Muscle layer of colon (tissue), 2 donors: Measurements from ENCODE around the gene LNP1.
"Not testable (repeated sequence)": the region's sequence is repeated elsewhere in the genome, so short reads cannot be mapped to it uniquely, and the experiment has no call there.

ENCODE experiments used
- H3K27ac ChIP-seq: one replicate; pipeline ENCODE4 v1.7.0; 2013; ENCODE audit warnings: low read depth, mild to moderate bottlenecking, low read length, moderate library complexity
- H3K27me3 ChIP-seq, 2 donors: one replicate each; pipeline ENCODE4 v1.7.0; 2013; ENCODE audit warnings: low read length in 2 of 2, mild to moderate bottlenecking in 2 of 2; ENCODE audit not compliant: insufficient read depth in 2 of 2, control insufficient read depth in 1 of 2
- H3K36me3 ChIP-seq: one replicate; pipeline ENCODE4 v1.7.0; 2013; ENCODE audit warnings: mild to moderate bottlenecking, low read length; ENCODE audit not compliant: insufficient read depth
- H3K4me1 ChIP-seq: one replicate; pipeline ENCODE4 v1.7.0; 2013; ENCODE audit warnings: mild to moderate bottlenecking, low read length; ENCODE audit not compliant: insufficient read depth
- H3K4me3 ChIP-seq, 2 donors: one replicate each; pipeline ENCODE4 v1.7.0; 2013; ENCODE audit warnings: low read length in 2 of 2, low read depth in 1 of 2, mild to moderate bottlenecking in 1 of 2, moderate library complexity in 1 of 2
- H3K9ac ChIP-seq: one replicate; pipeline ENCODE4 v1.7.0; 2013; ENCODE audit warnings: low read length
- H3K9me3 ChIP-seq: one replicate; pipeline ENCODE4 v1.7.0; 2013; ENCODE audit warnings: mild to moderate bottlenecking, low read length
- donor health status: abdominal sarcoma.
- donor health status: Adenocarcinoma of cecum.

The LNP1 gene

GRCh38 chr3:100463646-100464155 is 62.4 kb downstream of the LNP1 start:
- Histone ChIP-seq H3K27ac (no peak overlapping the region), H3K9me3 (no peaks in the 10 kb centered on the region), H3K9ac (no peak overlapping the region), H3K36me3 (no peaks in the 10 kb centered on the region), H3K4me1 (no peaks in the 10 kb centered on the region), H3K4me3 (no peak overlapping the region), H3K27me3 (no peaks in the 10 kb centered on the region)

- Histone ChIP-seq H3K4me3 (no peak overlapping the region), H3K9me3 (no peaks in the 10 kb centered on the region), H3K9ac (no peak overlapping the region), H3K27me3 (no peaks in the 10 kb centered on the region), H3K27ac (no peak overlapping the region), H3K36me3 (no peaks in the 10 kb centered on the region), H3K4me1 (no peaks in the 10 kb centered on the region)
Observed at GRCh38 chr3:100465892-100466777, 64.8 kb downstream of the LNP1 start.

- H3K27me3 ChIP-seq = no peaks in the 10 kb centered on the region
- no peak overlapping the region for H3K9ac ChIP-seq
- H3K4me1 ChIP-seq = no peaks in the 10 kb centered on the region
- H3K36me3 ChIP-seq = no peaks in the 10 kb centered on the region
- no peaks in the 10 kb centered on the region for H3K9me3 ChIP-seq
- no peak overlapping the region for H3K4me3 ChIP-seq
- H3K27ac ChIP-seq = no peak overlapping the region
Observed at GRCh38 chr3:100467133-100467532, 65.8 kb downstream of the LNP1 start.

- H3K4me1 ChIP-seq = no peaks in the 10 kb centered on the region
- H3K4me3 ChIP-seq = no peak overlapping the region
- H3K9ac ChIP-seq = no peak overlapping the region
Observed at GRCh38 chr3:100468676-100469075, 67.3 kb downstream of the LNP1 start.

GRCh38 chr3:100470951-100471350 is 69.6 kb downstream of the LNP1 start:
- H3K27ac ChIP-seq = no peak overlapping the region

More at GRCh38 chr3:100468676-100469075, 67.3 kb downstream of the LNP1 start:
- Histone ChIP-seq H3K36me3 (no peaks in the 10 kb centered on the region), H3K9me3 (no peaks in the 10 kb centered on the region), H3K27me3 (no peaks in the 10 kb centered on the region), H3K27ac (no peak overlapping the region)

GRCh38 chr3:100471444-100471843 is 70.1 kb downstream of the LNP1 start:
- Histone ChIP-seq H3K4me1 (no peaks in the 10 kb centered on the region), H3K9me3 (no peaks in the 10 kb centered on the region), H3K27ac (no peak overlapping the region), H3K4me3 (no peak overlapping the region), H3K36me3 (no peaks in the 10 kb centered on the region), H3K27me3 (no peaks in the 10 kb centered on the region), H3K9ac (no peak overlapping the region)

More at GRCh38 chr3:100470951-100471350, 69.6 kb downstream of the LNP1 start:
- H3K36me3 ChIP-seq = no peaks in the 10 kb centered on the region
- no peak overlapping the region for H3K9ac ChIP-seq
- H3K4me3 ChIP-seq = no peak overlapping the region
- no peaks in the 10 kb centered on the region for H3K27me3 ChIP-seq
- no peaks in the 10 kb centered on the region for H3K4me1 ChIP-seq
- no peaks in the 10 kb centered on the region for H3K9me3 ChIP-seq

GRCh38 chr3:100477851-100478360 is 76.6 kb downstream of the LNP1 start:
- H3K9ac ChIP-seq, H3K27ac ChIP-seq, H3K4me1 ChIP-seq, H3K9me3 ChIP-seq, H3K36me3 ChIP-seq, H3K27me3 ChIP-seq, H3K4me3 ChIP-seq: not testable (repeated sequence)

GRCh38 chr3:100478521-100478920 is 77.2 kb downstream of the LNP1 start:
- H3K9me3 ChIP-seq, H3K27me3 ChIP-seq, H3K4me1 ChIP-seq, H3K9ac ChIP-seq, H3K27ac ChIP-seq, H3K36me3 ChIP-seq, H3K4me3 ChIP-seq: not testable (repeated sequence)

- H3K9me3 ChIP-seq = no peaks in the 10 kb centered on the region
- H3K27me3 ChIP-seq = no peaks in the 10 kb centered on the region
- H3K9ac ChIP-seq = no peak overlapping the region
- no peaks in the 10 kb centered on the region for H3K4me1 ChIP-seq
- H3K27ac ChIP-seq = no peak overlapping the region
- H3K4me3 ChIP-seq = no peak overlapping the region
- no peaks in the 10 kb centered on the region for H3K36me3 ChIP-seq
Observed at GRCh38 chr3:100480081-100480480, 78.7 kb downstream of the LNP1 start.

GRCh38 chr3:100482176-100482575 is 80.8 kb downstream of the LNP1 start:
- no peaks in the 10 kb centered on the region for H3K9me3 ChIP-seq
- H3K36me3 ChIP-seq = no peaks in the 10 kb centered on the region
- no peaks in the 10 kb centered on the region for H3K4me1 ChIP-seq
- no peaks in the 10 kb centered on the region for H3K27me3 ChIP-seq
- no peak overlapping the region for H3K4me3 ChIP-seq
- no peak overlapping the region for H3K9ac ChIP-seq
- H3K27ac ChIP-seq = no peak overlapping the region

- Histone ChIP-seq H3K27ac (no peak overlapping the region), H3K4me1 (no peaks in the 10 kb centered on the region), H3K4me3 (no peak overlapping the region), H3K27me3 (no peaks in the 10 kb centered on the region), H3K36me3 (no peaks in the 10 kb centered on the region), H3K9ac (no peak overlapping the region), H3K9me3 (no peaks in the 10 kb centered on the region)
Observed at GRCh38 chr3:100483529-100483928, 82.2 kb downstream of the LNP1 start.

- no peaks in the 10 kb centered on the region for H3K27me3 ChIP-seq
- no peaks in the 10 kb centered on the region for H3K9me3 ChIP-seq
- H3K9ac ChIP-seq = no peak overlapping the region
- no peaks in the 10 kb centered on the region for H3K36me3 ChIP-seq
- H3K27ac ChIP-seq = no peak overlapping the region
- no peaks in the 10 kb centered on the region for H3K4me1 ChIP-seq
- no peak overlapping the region for H3K4me3 ChIP-seq
Observed at GRCh38 chr3:100486808-100487207, 85.5 kb downstream of the LNP1 start.
